HS-5 (cell line): Measurements from ENCODE around the gene AGL.
"Not testable (repeated sequence)": the region's sequence is repeated elsewhere in the genome, so short reads cannot be mapped to it uniquely, and the experiment has no call there.

Experiments used
- DNase-seq: peaks from one replicate; pipeline ENCODE4 v3.0.0-alpha.2; 2012; ENCODE audit warnings: low read depth

Gene AGL

GRCh38 chr1:99851850-99852454, 1.8 kb downstream of the AGL start:
- DNase-seq, result no peak

DNA sequence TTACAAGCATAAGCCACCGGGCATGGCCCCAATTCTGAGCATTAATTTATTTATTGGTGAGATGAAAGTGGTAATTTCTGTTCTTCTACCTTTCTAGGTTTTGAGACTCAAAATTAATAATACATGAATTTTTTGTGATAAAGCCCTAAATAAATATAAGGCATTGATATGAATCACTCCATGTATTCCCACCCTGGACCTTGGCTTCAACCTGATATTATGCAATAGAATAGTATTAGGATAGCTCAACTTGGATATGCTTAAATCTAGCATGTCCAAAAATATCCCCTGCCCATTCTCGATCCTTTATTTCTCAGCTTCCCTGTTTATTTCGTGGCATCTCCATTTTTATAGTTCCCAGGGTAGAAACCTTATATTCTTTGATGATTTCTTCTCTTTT, 2.5 kb downstream of the AGL start:
- DNase-seq, result no peak

GRCh38 chr1:99855914-99856450, 5.8 kb downstream of the AGL start:
- no peak for DNase-seq

DNA sequence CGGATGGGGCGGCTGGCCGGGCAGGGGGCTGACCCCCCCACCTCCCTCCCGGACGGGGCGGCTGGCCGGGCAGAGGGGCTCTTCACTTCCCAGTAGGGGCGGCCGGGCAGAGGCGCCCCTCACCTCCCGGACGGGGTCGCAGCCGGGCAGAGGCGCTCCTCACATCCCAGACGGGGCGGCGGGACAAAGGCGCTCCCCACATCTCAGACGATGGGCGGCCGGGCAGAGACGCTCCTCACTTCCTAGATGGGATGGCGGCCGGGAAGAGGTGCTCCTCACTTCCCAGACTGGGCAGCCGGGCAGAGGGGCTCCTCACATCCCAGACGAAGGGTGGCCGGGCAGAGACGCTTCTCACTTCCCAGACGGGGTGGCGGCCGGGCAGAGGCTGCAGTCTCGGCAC, 6.9 kb downstream of the AGL start:
- DNase-seq, result not testable (repeated sequence)

DNA sequence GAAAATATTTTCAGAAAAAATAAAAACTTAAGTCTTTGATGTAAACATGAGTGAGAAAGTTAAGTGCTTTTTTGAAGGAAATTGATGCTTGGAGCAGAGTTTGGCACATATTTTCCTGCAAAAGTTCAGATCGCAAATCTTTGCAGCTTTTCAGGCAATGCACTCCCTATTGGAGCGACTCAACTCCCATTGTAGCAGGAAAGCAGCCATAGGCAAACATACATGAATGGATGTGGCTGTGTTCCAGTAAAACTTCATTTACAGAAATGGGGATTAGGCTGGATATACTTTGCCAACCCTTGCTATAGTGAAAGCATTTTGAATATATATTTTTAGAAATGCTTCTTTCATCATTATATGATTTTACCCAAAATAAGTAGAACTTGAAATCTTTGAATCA, 8.1 kb downstream of the AGL start:
- no peak for DNase-seq

DNA sequence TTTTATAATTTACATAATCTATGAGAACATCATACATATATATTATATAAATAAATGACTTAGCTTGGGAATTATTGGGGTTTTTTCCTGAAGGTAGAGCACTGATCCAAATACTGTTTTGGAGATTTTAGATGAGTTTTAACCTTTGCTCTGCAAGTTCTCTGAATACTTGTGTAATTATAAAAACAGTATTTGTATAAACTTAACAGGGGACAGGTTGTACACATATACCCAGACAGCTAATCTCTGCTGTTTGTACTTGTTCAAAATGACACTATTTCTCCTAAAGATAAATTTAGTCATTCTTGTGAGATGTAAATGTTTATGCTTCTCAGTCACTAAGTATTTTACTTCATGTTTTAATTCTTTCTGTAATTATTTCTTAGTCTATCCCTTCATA, 8.7 kb downstream of the AGL start:
- no peak for DNase-seq

DNA sequence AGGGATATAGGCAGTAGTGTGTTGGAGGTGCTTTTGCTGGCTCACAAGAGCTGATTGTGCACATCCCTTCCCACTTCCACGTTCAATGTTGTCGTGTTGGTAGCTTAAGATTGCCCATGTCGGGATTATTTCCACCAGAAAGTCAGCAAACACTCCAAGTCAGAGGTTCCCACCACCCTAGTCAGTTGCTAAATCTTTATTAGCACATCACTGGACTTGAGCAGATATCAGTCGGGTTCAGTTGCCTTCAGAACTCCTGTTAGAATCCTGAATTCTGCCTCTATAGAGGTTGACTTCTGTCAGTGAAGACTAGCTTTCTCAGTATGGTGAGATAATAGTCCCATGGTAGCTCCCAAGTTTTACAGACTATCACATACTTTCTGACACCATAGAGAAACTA, 10.5 kb downstream of the AGL start:
- no peak for DNase-seq

- DNase-seq, result no peak
Observed at GRCh38 chr1:99867682-99868081, 17.5 kb downstream of the AGL start.

GRCh38 chr1:99869304-99869703, 19.1 kb downstream of the AGL start:
- no peak for DNase-seq

- DNase-seq, result no peak
Observed at GRCh38 chr1:99869723-99870122, 19.6 kb downstream of the AGL start.

DNA sequence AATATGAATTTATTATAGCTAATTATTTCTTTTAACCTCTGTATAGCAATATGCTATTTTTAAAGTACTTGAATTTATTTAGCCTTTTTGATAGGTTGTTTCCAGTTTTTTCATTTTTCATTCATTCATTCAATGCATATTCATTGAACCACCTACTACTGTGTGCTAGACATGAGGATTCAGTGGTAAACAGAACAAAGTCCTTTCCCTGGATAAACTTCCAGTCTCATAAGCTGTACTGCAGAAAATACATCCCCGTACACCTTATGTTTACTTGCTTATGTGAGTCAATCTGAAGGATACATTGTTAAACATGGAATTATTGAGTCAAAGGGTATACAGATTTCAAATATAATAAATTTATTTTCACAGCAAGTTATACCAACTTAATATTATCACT, 21.9 kb downstream of the AGL start:
- DNase-seq, result no peak

DNA sequence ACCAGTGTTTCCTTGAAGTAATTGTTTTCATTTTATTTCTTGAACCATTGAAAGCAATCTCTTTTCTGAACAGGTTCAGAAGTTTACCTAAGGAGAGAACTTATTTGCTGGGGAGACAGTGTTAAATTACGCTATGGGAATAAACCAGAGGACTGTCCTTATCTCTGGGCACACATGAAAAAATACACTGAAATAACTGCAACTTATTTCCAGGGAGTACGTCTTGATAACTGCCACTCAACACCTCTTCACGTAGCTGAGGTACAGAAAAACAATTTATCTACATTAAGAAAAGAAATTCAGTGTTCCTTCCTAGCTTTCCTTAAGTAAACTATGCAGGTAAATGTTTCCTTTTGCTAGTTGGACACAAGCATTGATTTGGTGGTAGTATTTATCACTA, 27.4 kb downstream of the AGL start:
- DNase-seq, result no peak

DNA sequence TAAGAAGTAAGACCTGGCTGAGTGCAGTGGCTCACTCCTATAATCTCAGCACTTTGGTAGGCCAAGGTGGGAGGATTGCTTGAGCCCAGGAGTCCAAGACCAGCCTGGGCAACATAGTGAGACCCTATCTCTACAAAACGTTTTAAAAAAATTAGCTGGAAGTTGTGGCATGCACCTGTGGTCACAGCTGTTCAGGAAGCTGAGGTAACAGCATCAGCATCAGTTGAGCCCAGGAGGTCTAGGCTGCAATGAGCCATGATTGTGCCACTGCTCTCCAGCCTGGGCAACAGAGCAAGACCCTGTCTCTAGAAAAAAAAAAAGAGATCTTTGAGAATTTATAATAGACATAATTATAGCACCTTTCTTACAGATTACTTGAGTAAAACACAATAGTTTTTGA, 36.0 kb downstream of the AGL start:
- no peak for DNase-seq

DNA sequence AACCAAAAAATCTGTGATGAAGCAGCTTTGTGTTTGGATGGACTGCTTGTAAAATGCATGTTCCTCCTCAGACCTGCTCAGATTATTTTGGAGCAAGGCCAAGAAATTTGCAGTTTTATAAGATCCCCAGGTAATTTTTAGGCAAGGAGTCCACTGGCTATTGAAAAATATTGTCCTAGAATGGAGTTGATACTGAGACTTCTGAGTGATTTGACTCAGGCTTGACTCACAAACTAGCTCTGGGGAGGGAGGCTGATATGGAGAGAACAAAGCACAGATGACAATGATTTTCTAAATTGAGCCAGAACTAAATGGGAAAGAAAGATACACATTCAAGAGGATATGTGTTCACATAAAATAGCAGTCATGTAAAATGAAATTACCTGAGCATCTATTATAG, 36.7 kb downstream of the AGL start:
- no peak for DNase-seq

DNA sequence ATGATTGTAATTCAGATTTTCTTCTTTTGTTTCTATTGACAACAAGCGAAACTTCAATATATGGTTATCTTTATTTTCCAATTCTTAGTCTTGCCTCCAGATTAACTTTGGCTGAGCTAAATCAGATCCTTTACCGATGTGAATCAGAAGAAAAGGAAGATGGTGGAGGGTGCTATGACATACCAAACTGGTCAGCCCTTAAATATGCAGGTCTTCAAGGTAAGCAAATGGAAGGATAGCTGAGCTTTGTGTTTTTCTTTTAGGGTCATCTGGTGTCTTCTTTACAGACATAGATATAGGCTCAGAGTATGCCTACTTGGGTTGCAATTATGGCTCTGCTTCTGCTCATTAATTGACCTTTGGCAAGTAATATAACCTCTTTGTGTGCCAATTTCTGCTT, 37.7 kb downstream of the AGL start:
- DNase-seq, result no peak

GRCh38 chr1:99891997-99892396, 41.8 kb downstream of the AGL start:
- DNase-seq, result no peak

DNA sequence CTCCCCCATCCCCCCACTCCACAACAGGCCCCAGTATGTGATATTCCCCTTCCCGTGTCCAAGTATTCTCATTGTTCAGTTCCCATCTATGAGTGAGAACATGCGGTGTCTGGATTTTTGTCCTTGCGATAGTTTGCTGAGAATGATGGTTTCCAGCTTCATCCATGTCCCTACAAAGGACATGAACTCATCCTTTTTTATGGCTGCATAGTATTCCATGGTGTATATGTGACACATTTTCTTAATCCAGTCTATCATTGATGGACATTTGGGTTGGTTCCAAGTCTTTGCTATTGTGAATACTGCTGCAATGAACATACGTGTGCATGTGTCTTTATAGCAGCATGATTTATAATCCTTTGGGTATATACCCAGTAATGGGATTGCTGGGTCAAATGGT, 53.1 kb downstream of the AGL start:
- not testable (repeated sequence) for DNase-seq

DNA sequence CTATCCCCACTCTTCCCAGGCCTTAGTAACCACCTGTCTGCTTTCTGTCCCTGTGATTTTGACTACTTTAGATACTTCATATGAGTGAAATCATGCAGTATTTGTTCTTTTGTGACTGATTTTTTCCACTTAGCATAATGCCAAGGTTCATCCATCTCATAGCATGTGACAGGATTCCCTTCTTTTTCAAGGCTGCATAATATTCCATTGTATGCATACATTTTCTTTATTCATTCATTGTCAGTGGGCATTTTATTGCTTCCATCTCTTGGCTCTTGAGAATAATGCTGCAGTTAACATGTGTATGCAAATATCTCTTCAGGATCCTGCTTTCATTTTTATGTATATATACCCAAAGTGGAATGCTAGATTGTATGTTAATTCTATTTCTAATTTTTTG, 56.4 kb downstream of the AGL start:
- no peak for DNase-seq

GRCh38 chr1:99917214-99917613, 67.1 kb downstream of the AGL start:
- no peak for DNase-seq

GRCh38 chr1:99919220-99919619, 69.1 kb downstream of the AGL start:
- no peak for DNase-seq

DNA sequence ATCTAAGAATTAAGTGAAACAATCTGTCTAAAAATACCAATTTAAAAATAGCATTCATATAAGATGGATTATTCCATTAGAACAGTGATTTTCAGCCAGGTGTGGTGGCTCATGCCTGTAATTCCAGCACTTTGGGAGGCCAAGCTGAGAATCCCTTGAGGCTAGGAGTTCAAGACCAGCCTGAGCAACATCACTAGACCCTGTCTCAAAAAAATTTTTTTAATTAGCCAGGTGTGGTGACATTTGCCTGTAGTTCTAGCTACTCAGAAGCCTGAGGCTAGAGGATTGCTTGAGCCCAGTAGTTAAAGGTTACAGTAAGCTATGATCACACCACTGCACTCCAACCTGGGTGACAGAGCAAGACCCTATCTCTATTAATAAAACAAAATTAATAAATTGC, 84.6 kb downstream of the AGL start:
- DNase-seq, result no peak

GRCh38 chr1:99935534-99935933, 85.4 kb downstream of the AGL start:
- DNase-seq, result no peak

DNA sequence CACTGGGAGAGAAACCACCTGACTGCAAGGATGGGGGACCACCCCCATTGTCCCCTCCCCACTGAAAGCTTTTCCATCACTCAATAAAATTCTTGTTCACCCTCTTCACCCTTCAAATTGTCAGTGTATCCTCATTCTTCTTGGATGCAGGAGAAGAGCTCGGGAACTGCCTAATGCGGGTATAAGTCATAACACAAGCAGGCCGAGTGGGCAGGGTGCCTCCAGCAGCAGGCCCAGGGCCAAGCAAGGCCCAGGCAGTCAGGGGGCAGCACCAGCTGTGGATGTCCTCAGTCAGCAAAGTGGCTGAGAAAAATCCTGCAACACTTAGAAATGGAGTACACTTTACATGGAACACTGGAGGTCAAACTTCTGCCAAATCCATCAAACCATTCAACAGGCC, 85.9 kb downstream of the AGL start:
- no peak for DNase-seq

- no peak for DNase-seq
Observed at GRCh38 chr1:99942723-99943122, 92.6 kb downstream of the AGL start.
